Hematopoietic multipotent progenitor cell treated with erythropoietin and hydrocortisone succinate and interleukin-3 and kit ligand, for 6 days (in vitro differentiated cells): Measurements from ENCODE around the gene METTL22.
A peak's percentile ranks its signal among the peaks of the same experiment; 100 is the strongest.

Source experiments
- DNase-seq: peaks from one replicate; pipeline ENCODE4 v3.0.0-alpha.2; 2015

METTL22 gene

GRCh38 chr16:8632675-8633182 lies 11.2 kb downstream of the METTL22 start:
- DNase-seq, result peak; percentile 80

DNA sequence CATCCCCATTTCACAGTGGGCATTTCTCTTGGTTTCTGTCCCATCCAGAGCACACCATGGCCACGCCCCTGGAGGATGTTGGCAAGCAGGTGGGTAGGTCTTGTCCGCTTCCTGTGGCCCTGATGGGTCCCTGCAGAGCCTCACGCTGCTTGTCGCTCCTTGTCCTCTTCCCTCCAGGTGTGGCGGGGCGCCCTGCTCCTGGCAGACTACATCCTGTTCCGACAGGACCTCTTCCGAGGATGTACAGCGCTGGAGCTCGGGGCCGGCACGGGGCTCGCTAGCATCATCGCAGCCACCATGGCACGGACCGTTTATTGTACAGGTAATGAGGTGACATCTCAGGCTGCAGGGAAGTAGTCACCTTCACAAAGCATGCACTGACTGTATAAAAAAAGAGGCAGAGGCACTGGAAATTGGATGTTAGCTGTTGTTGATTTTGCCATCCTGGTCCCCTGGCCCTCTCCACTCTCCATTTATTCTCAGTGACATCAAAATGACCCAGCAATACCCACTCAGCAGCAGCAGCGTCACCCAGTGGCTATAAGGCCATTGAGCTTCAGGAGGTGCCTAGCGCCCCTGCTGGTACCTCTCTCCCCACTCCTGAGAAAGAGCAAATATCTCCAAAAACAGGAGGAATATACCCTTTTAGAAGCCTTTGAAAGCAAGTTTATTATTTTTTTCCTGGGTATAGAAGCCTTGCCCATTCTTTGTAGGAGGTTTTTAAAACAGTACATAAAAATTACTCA lies 13.7 kb downstream of the METTL22 start:
- DNase-seq, result peak; percentile 39

- no peak for DNase-seq
These were observed 18.2 kb downstream of the METTL22 start for GRCh38 chr16:8639694-8640093.

DNA sequence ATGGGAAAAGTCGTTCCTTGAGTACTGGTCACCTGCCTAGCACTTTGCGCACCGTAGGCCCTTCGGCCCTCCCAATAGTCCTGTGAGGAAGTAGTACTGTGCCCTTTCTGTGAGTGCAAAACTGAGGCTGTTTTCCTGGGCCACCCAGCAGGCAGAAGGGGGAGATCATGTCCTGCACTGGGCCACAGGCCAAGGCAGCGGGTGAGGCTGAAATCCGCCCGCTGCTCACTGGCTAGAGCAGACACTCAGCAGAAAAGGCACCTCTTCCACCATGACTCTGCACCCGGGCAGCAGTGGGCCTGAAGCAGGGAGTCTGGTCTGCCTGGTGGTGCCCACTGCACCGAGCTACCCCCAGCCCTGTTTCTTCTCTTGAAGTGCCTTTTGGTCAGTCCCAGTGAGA lies 20.2 kb downstream of the METTL22 start:
- DNase-seq, result peak; percentile 74

DNA sequence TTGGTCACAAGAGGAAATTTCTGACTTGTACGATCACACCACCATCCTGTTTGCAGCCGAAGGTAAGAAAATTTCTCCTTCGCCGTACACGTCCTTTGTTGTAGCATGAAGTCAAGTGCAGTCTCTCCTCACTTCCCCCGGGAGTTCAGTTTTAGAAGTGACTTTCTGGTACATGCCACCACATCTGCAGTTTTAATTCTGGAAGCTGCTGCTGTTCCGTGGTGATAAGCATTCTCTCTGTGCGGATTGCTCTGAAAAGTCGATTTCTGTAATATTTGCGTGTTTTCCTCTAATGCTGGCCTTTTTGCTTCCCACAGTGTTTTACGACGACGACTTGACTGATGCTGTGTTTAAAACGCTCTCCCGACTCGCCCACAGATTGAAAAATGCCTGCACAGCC lies 20.6 kb downstream of the METTL22 start:
- DNase-seq, result peak; percentile 27

- DNase-seq, result peak; percentile 68
These were observed 23.0 kb downstream of the METTL22 start for GRCh38 chr16:8644211-8645140.

- no peak for DNase-seq
These were observed 23.6 kb downstream of the METTL22 start for GRCh38 chr16:8645141-8645521.

DNA sequence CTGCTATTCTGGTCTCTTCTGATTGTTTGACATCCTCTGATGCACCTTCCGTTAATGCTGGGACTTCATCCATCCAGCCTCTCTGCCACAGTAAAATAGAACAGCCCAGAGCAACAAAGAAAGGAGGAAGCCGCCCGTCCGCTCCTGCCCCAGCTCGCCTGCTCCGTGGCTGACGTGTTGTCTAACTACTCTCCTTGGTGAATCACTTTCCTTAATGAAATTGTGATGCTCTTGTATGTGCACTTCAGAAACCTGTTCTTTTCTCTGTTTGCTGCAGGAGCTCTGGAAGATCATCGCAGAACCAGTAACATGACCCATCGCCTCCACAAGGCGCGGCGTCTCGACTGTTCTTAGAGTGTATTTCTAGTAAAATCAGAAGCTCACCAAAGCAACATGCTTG lies 24.3 kb downstream of the METTL22 start:
- DNase-seq, result no peak

DNA sequence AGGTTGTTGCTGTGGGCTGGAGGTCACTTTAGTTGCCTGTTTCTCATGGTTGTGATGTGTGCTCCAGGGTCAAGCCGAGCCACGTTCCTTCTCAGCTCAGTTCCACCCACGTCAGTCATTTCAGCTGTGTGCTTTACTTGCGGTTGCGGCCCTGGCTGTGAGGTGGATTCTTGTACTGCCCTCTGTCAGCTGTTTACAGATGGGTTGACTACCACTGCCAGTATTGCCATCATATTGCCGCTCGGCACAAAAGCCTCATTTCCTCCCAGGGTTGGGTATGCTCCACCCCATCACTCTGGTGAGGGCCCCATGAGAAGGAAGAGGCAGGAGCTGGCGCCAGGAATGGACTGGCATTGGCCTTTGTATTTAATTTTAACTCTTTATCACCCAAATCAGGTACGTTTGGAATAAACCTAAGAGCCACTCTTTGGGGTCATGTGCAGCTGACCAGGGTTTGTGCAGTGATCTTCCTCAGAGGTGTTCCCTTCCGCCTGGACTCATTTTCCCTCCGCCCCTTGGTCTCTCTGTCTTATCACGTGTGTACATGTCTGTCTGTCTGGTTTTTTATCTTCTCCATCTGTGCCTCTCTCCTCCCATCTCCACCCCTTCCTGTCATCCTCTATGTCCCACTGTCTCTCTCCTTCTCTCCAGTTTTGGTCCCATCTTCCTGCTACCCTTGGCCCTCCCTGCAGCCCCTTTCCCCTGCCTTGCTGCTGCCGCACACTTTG lies 25.0 kb downstream of the METTL22 start:
- DNase-seq, result peak; percentile 88

- DNase-seq, result no peak
These were observed 26.3 kb downstream of the METTL22 start for GRCh38 chr16:8647721-8648318.

- DNase-seq, result no peak
These were observed 27.4 kb downstream of the METTL22 start for GRCh38 chr16:8648877-8649276.

- DNase-seq, result no peak
These were observed 28.5 kb downstream of the METTL22 start for GRCh38 chr16:8649829-8650554.

DNA sequence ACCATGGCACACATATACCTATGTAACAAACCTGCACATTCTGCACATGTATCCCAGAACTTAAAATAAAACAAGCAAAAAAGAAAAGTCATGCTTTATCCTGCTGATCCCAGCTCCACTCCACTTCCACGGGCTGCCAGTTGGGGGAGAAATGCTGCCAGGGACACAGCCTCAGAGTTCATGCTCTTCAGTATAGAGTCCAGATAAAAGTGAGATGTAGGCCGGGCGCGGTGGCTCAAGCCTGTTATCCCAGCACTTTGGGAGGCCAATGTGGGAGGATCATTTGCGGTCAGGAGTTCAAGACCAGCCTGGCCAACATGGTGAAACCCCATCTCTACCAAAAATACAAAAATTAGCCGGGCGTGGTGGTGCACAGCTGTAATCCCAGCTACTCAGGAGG lies 30.5 kb downstream of the METTL22 start:
- DNase-seq, result peak; percentile 39

DNA sequence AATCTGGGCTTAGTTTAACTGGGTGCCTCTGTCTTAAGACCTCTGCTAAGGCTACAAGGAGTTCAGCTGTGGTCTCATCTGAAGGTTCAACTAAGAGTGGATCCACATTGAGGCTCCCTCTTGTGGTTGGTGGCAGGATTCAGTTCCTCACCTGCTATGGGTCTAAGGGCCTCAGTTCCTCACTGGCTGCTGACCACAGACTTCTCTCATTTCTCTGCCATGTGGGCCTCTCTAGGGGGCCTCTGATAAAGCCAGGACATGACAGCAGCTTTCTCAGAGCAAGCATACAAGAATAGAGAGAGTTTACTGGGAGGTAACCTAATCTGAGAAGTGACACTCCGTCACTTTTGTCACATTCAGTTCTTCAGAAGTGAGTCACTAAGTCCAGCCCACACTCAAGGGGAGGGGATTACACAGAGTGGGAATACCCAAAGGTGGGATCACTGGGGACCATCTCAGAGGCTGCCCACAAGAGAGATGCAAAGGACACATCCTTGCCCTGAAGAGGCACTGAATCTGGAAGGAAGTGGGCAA lies 33.8 kb downstream of the METTL22 start:
- peak; percentile 70 for DNase-seq

GRCh38 chr16:8656376-8656775 lies 34.9 kb downstream of the METTL22 start:
- no peak for DNase-seq

- DNase-seq, result peak; percentile 76
These were observed 39.4 kb downstream of the METTL22 start for GRCh38 chr16:8660841-8661301.

DNA sequence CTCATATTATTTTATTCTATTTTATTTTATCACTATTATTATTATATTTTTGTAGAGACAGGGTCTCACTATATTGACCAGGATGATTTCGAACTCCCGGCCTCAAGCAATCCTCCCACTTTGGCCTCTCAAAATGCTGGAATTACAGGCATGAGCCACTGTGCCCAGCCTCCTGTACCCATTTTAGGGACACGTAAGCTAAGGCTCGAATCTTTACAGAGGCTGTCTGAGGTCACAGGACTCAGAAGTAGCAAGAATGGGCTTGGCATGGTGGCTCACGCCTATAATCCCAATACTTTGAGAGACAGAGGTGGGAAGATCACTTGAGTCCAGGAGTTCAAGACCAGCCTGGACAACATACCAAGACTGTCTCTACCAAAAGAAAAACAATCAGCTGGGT lies 40.2 kb downstream of the METTL22 start:
- DNase-seq, result no peak

GRCh38 chr16:8663192-8664089 lies 41.9 kb downstream of the METTL22 start:
- DNase-seq, result no peak

- no peak for DNase-seq
These were observed 44.0 kb downstream of the METTL22 start for GRCh38 chr16:8665529-8665928.

- no peak for DNase-seq
These were observed 46.0 kb downstream of the METTL22 start for GRCh38 chr16:8667492-8667891.

DNA sequence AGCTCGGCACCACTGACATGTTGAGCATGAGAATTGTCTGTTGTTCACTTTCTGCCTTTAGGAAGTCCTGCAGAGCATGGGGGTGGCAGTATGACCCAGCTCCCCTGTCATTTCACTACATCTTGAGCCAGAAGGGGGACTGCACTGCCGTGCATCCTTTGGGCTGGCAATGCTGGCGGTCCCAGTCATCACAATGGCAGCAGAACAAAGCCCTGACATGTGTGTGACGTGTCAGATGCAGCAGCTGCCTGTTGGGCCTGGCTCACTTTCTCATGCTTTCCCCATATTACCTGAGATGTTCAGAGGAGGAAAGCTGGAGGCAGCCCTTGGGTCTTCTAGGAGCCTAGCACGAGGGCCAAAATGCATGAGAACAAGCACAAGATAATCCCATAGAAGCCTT lies 46.6 kb downstream of the METTL22 start:
- no peak for DNase-seq
